ENCODE results near the gene GLOD5.

GLOD5 gene

GRCh38 chrX:48792219-48792618 is 30.7 kb downstream of the GLOD5 start:
- TF ChIP-seq, protein P1, sequence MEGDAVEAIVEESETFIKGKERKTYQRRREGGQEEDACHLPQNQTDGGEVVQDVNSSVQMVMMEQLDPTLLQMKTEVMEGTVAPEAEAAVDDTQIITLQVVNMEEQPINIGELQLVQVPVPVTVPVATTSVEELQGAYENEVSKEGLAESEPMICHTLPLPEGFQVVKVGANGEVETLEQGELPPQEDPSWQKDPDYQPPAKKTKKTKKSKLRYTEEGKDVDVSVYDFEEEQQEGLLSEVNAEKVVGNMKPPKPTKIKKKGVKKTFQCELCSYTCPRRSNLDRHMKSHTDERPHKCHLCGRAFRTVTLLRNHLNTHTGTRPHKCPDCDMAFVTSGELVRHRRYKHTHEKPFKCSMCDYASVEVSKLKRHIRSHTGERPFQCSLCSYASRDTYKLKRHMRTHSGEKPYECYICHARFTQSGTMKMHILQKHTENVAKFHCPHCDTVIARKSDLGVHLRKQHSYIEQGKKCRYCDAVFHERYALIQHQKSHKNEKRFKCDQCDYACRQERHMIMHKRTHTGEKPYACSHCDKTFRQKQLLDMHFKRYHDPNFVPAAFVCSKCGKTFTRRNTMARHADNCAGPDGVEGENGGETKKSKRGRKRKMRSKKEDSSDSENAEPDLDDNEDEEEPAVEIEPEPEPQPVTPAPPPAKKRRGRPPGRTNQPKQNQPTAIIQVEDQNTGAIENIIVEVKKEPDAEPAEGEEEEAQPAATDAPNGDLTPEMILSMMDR (conservative IDR thresholded peaks at IDR 0.05; ENCODE audit: low read length): no peak
- H3K4me3 ChIP-seq (ENCODE audit: low read length): no peak overlapping the region
- no peak for DNase-seq (ENCODE audit: low read depth)

DNA sequence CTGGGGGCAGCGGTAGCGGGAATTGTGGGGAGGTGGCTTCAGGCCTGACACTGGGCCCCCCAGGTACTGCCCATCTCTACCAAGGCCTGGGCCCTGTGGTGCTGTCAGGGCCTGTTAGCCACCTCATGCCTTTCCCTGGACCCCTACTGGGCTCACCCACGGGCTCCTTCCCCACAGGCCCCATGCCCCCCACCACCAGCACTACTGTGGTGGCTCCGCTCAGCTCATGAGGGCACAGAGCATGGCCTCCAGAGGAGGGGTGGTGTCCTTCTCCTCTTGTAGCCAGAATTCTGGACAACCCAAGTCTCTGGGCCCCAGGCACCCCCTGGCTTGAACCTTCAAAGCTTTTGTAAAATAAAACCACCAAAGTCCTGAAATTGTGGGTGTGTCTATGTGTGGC is 32.4 kb downstream of the GLOD5 start:
- no peak overlapping the region for H3K4me3 ChIP-seq (ENCODE audit: low read length)
- TF ChIP-seq, protein P1 (conservative IDR thresholded peaks at IDR 0.05; ENCODE audit: low read length): no peak
- no peak for DNase-seq (ENCODE audit: low read depth)

GRCh38 chrX:48794340-48794910 is 32.9 kb downstream of the GLOD5 start:
- DNase-seq (ENCODE audit: low read depth): no peak
- no peak overlapping the region for H3K4me3 ChIP-seq (ENCODE audit: low read length)
- TF ChIP-seq, protein P1 (conservative IDR thresholded peaks at IDR 0.05; ENCODE audit: low read length): no peak

DNA sequence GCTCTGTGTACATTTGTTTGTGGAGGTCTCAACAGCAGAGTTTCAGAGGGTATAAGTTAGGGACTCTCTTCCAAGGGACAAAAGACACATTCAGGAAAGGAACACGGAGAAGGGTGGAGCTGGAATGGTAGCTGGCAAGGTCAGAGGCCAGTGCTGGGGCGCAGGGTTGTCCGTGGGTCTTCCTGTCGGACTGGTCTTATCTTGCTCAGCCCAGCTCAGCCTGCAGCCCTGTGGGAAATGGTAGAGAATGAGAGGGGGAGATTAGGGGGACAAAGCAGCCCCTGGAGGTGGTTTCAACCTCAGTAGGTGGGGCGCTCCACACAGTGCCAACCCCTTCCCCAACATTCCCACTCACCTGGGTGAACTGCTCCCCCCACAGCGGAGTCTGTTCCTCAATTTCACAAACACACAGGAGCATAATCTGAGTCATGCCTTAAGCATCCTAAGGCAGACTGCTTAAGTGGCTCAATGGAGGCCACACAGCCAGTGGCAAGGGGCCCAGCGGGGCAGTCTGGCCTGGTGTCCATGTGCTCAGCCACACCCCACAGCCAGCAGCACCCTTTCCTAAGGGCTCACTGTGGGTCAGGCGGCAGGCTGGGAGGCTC is 33.5 kb downstream of the GLOD5 start:
- no peak overlapping the region for H3K4me3 ChIP-seq (ENCODE audit: low read length)
- TF ChIP-seq, protein P1 (conservative IDR thresholded peaks at IDR 0.05; ENCODE audit: low read length): no peak
- DNase-seq (ENCODE audit: low read depth): peak; percentile 84

- no peak for DNase-seq (ENCODE audit: low read depth)
- no peak overlapping the region for H3K4me3 ChIP-seq (ENCODE audit: low read length)
- TF ChIP-seq, protein P1 (conservative IDR thresholded peaks at IDR 0.05; ENCODE audit: low read length): no peak
Measured at GRCh38 chrX:48798318-48798717, 36.8 kb downstream of the GLOD5 start.

GRCh38 chrX:48800574-48801279 is 39.2 kb downstream of the GLOD5 start:
- H3K4me3 ChIP-seq (ENCODE audit: low read length): peak overlapping the region; percentile 71
- no peak for DNase-seq (ENCODE audit: low read depth)
- TF ChIP-seq, protein P1 (conservative IDR thresholded peaks at IDR 0.05; ENCODE audit: low read length): no peak
